Astrocyte of the cerebellum (primary cell): ENCODE results near the gene STAB2.

Experiments
- DNase-seq: peaks from one replicate; pipeline ENCODE4 v3.0.0-alpha.2; 2011; ENCODE audit warnings: low read depth
- H3K4me3 ChIP-seq: 2 replicates; pipeline ENCODE4 v1.5.1; 2011; ENCODE audit warnings: mild to moderate bottlenecking, low read depth, low read length, moderate library complexity
- CTCF ChIP-seq: IDR thresholded peaks from 2 replicates; pipeline ENCODE4 v1.5.1; 2012; ENCODE audit warnings: low read length, low read depth, moderate library complexity, mild to moderate bottlenecking; ENCODE audit errors: missing control alignments
- in situ Hi-C: cut with HindIII; loops from 2 replicates; pipeline ENCODE4 v1.10.0; 2017; ENCODE audit warnings: low sequenced_read_pairs

Gene STAB2

GRCh38 chr12:103665971-103666370, 78.9 kb downstream of the STAB2 start:
- no peak for DNase-seq
- no peak for TF ChIP-seq CTCF
- in situ Hi-C loops: loop anchor here (5.0 kb wide), 1 partner anchor 64 kb away; no protein-coding TSS in a partner anchor
- no peak overlapping the region for H3K4me3 ChIP-seq

DNA sequence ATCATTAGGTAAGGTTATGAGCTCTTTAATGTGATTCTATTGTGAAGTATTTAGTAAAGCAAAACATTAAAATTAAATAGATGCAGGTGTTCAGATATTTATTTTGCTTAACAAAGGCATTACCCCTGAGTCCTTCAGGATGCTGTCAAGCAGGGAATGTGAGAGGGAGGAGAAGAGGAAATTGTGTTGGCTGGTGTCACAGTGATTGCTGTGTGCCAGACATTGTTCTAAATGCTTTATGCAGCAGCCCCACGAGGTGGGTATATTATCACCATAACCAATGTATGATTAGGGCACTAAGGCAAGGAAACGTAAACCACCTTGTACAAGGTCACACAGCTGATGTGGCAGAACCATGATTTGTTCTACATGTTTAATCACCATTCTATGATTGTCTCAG, 80.1 kb downstream of the STAB2 start:
- in situ Hi-C loops: loop anchor here (5.0 kb wide), 1 partner anchor 65 kb away; no protein-coding TSS in a partner anchor

DNA sequence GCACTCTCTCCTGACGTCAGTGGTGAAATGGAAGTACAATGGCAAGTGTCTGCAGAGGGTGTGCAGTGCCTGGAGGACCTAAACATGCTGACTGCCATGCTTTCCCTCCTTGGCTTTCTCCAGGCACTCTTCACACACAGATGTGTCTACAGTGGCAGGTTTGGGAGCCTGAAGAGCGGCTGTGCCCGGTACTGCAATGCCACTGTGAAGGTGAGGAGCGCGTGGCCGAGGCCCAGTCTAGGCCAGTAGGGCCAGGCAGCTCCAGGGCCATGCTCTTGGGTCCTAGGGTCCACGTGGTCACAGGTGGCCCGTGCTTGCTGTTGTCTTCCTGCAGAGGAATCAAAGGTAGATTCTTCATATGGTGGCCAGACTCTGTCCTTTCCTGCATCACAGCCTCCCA, 81.4 kb downstream of the STAB2 start:
- TF ChIP-seq CTCF: no peak
- no peak for DNase-seq
- in situ Hi-C loops: loop anchor here (5.0 kb wide), 1 partner anchor 66 kb away; no protein-coding TSS in a partner anchor
- H3K4me3 ChIP-seq: no peak overlapping the region

More for the DNA sequence above, 80.1 kb downstream of the STAB2 start:
- DNase-seq: no peak
- no peak for TF ChIP-seq CTCF
- no peak overlapping the region for H3K4me3 ChIP-seq

DNA sequence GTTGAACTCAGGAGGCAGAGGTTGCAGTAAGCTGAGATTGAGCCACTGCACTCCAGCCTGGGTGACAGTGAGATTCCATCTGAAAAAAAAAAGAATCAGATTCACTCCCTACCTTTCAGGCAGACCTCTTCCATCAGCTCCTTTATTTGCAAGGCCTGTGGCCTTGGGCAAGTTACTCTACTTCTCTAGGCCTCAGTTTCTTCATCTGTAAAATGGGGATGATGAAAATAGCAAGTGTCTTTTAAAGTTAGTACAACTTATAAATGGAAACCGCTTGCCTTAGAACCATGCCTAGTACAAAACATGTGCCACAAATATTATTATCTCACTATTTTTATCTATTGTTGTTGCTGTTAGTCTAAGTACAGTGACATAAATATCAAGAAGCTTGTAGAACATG, 84.3 kb downstream of the STAB2 start:
- no peak overlapping the region for H3K4me3 ChIP-seq
- no peak for DNase-seq
- in situ Hi-C loops: no loop called here
- TF ChIP-seq CTCF: no peak

GRCh38 chr12:103672401-103673119, 85.5 kb downstream of the STAB2 start:
- in situ Hi-C loops: no loop called here
- no peak for TF ChIP-seq CTCF
- DNase-seq: no peak

DNA sequence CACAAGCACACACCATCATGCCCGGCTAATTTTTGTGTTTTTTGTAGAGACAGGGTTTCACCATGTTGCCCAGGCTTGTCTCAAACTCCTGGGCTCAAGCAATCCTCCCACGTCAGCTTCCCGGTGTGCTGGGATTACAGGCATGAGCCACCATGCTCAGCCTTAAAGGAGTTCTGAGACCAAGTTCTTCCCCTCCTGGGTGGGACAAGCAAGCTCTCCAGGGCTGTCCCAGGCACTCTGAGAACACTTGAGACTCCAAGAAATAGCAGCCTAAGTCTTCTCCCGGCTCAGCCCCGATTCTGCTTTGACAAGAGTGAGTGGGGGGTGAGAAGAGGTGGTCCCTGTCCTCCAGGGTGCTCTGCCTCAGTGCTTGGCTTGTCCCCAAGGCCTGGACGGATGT, 86.4 kb downstream of the STAB2 start:
- no peak for TF ChIP-seq CTCF
- no peak overlapping the region for H3K4me3 ChIP-seq
- no peak for DNase-seq
- in situ Hi-C loops: no loop called here

More at GRCh38 chr12:103672401-103673119, 85.5 kb downstream of the STAB2 start:
- no peak overlapping the region for H3K4me3 ChIP-seq
